Esophagus (tissue), 2 donors: ENCODE results near the gene TERT. TPM values are rescaled to one million over a fixed set of nuclear protein-coding genes. Genes with fewer than 3 reads are reported as not detected.

Experiments
- H3K27ac ChIP-seq, 2 donors: one replicate each; pipeline ENCODE4 v1.5.1; 2013; ENCODE audit warnings: low read depth in 2 of 2, mild to moderate bottlenecking in 2 of 2, inconsistent platforms in 1 of 2, low read length in 1 of 2, moderate library complexity in 1 of 2
- H3K27me3 ChIP-seq, 2 donors: one replicate each; pipeline ENCODE4 v1.6.1; 2013; ENCODE audit warnings: low read length in 2 of 2, control low read depth in 1 of 2, mild to moderate bottlenecking in 1 of 2; ENCODE audit not compliant: insufficient read depth in 2 of 2, control insufficient read depth in 1 of 2
- H3K36me3 ChIP-seq, 2 donors: one replicate each; pipeline ENCODE4 v1.6.1; 2013; ENCODE audit warnings: low read length in 1 of 2; ENCODE audit not compliant: control insufficient read depth in 2 of 2, insufficient read depth in 2 of 2
- H3K4me1 ChIP-seq, 2 donors: one replicate each; pipeline ENCODE4 v1.6.1; 2013; ENCODE audit warnings: low read length in 1 of 2; ENCODE audit not compliant: control insufficient read depth in 2 of 2, insufficient read depth in 2 of 2
- H3K4me3 ChIP-seq, 2 donors: one replicate each; pipeline ENCODE4 v1.5.1; 2013; ENCODE audit warnings: low read length in 2 of 2, mild to moderate bottlenecking in 2 of 2, low read depth in 1 of 2, moderate library complexity in 1 of 2
- H3K9me3 ChIP-seq, 2 donors: one replicate each; pipeline ENCODE4 v1.6.1; 2013; ENCODE audit warnings: mild to moderate bottlenecking in 2 of 2, low read depth in 1 of 2, low read length in 1 of 2, moderate library complexity in 1 of 2; ENCODE audit not compliant: control insufficient read depth in 2 of 2, insufficient read depth in 1 of 2
- WGBS, 2 donors: extraction: QIAGEN DNeasy Blood & Tissue Kit; methylation state at CpG; one replicate each; pipeline ENCODE4 v1.1.7; 2013; 5-methylcytosine and 5-hydroxymethylcytosine counted together
- polyA plus RNA-seq, 2 donors: library from polyadenylated mRNA; stranded (reverse); fragments of 200-250 nt; gene quantifications; one replicate each; pipeline ENCODE4 v1.2.3, GENCODE V29; 2013
- donor health status: healthy with polysubstance abuse.
- donor health status: Bipolar disorder and iron deficiency.

TERT gene
- polyA plus RNA-seq, 2 donors: 0.13 to 0.51 TPM

DNA sequence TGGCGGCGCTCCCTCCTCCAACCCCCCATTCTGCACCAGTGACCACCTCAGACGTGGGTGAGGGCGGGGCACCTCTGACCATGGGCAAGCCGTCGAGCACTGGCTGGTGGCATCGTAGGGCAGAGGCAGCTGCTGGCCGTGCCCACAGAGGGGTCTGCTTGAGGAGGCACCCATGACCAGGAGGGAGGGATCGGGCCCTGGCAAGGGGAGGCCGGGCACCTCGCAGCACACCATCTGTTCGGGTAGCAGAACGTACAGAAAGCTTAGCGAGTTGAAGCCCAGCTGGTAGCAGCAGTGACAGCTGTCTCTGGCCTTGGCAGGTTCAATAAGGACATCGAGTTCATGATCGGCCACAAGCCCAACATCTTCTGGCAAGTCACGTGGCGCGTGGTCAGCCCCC is 74.0 kb downstream of the TERT start:
- Histone ChIP-seq H3K9me3 (peaks cover 0 to 1% of the 10 kb centered on the region in 2 donors), H3K4me3 (no peak overlapping the region), H3K27me3 (no peaks in the 10 kb centered on the region), H3K4me1 (no peaks in the 10 kb centered on the region), H3K27ac (no peak overlapping the region), H3K36me3 (no peaks in the 10 kb centered on the region)
- 86 to 88% methylated on average over 16 to 19 of the region's 19 CpGs for WGBS, 2 donors

DNA sequence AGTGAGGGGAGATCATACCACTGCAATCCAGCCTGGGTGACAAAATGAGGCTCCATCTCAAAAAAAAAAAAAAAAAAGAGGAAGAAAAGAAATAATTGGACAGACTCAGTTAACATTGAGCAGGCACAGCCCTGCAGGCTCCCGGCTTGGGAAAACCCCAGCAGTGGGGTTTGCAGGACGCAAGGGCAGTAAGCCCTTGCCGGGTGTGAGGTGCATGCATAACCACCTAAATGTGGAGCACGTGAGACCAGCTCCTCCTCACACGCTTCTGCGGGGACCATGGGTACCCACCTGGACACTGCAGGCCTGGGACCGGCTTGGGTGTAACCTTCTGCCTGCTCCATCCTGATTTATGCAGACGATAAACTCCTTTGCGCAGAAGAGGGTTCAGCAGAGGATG is 74.5 kb downstream of the TERT start:
- no peak overlapping the region for H3K27ac ChIP-seq
- H3K27me3 ChIP-seq: no peaks in the 10 kb centered on the region
- WGBS, 2 donors: 85 to 89% methylated on average over 9 of the region's 9 CpGs
- no peaks in the 10 kb centered on the region for H3K36me3 ChIP-seq
- H3K4me1 ChIP-seq: no peaks in the 10 kb centered on the region
- H3K9me3 ChIP-seq: peaks cover 0 to 6% of the 10 kb centered on the region in 2 donors
- H3K4me3 ChIP-seq: no peak overlapping the region

GRCh38 chr5:1219768-1220100 is 75.1 kb downstream of the TERT start:
- 81 to 87% methylated on average over 11 of the region's 11 CpGs for WGBS, 2 donors
- Histone ChIP-seq H3K4me1 (no peaks in the 10 kb centered on the region), H3K27ac (no peak overlapping the region), H3K9me3 (peaks cover 0 to 8% of the 10 kb centered on the region in 2 donors), H3K4me3 (no peak overlapping the region), H3K27me3 (no peaks in the 10 kb centered on the region), H3K36me3 (no peaks in the 10 kb centered on the region)

- Histone ChIP-seq H3K36me3 (no peaks in the 10 kb centered on the region), H3K27ac (no peak overlapping the region), H3K9me3 (peaks cover 0 to 8% of the 10 kb centered on the region in 2 donors), H3K4me1 (no peaks in the 10 kb centered on the region), H3K27me3 (no peaks in the 10 kb centered on the region), H3K4me3 (no peak overlapping the region)
- WGBS, 2 donors: 78 to 84% methylated on average over 38 of the region's 38 CpGs
Measured at GRCh38 chr5:1219098-1219767, 75.6 kb downstream of the TERT start.

- Histone ChIP-seq H3K4me3 (no peak overlapping the region), H3K27me3 (no peaks in the 10 kb centered on the region), H3K9me3 (peaks cover 0 to 8% of the 10 kb centered on the region in 2 donors), H3K36me3 (no peaks in the 10 kb centered on the region), H3K4me1 (no peaks in the 10 kb centered on the region), H3K27ac (no peak overlapping the region)
- WGBS, 2 donors: 87 to 89% methylated on average over 38 of the region's 38 CpGs
Measured at GRCh38 chr5:1218351-1219080, 76.4 kb downstream of the TERT start.

GRCh38 chr5:1217596-1218206 is 77.2 kb downstream of the TERT start:
- Histone ChIP-seq H3K4me1 (no peaks in the 10 kb centered on the region), H3K27me3 (no peaks in the 10 kb centered on the region), H3K27ac (no peak overlapping the region), H3K4me3 (no peak overlapping the region), H3K36me3 (no peaks in the 10 kb centered on the region), H3K9me3 (peaks cover 0 to 10% of the 10 kb centered on the region in 2 donors)
- WGBS, 2 donors: 45 to 54% methylated on average over 24 of the region's 24 CpGs

DNA sequence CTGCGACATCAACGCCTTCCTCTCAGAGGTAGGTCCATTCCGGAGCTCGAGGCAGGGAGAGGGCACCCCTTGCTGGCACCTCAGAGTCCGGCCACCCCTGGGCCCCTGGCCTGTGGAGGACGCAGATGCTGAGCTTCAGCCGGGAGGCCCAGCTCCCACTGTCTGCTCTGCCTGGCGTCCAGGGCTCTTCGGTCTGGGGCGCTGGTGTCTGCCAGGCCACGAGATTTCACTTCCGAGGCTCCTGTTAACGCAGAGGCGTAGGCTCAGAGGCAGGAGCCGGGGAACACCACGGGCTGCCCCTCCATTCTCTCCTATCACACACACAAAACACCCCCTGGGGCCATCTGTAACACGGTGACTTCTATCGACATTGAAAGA is 78.0 kb downstream of the TERT start:
- Histone ChIP-seq H3K4me1 (no peaks in the 10 kb centered on the region), H3K27me3 (no peaks in the 10 kb centered on the region), H3K4me3 (no peak overlapping the region), H3K27ac (no peak overlapping the region), H3K9me3 (peaks cover 0 to 10% of the 10 kb centered on the region in 2 donors), H3K36me3 (no peaks in the 10 kb centered on the region)
- 87% methylated on average over 18 of the region's 18 CpGs for WGBS, 2 donors

DNA sequence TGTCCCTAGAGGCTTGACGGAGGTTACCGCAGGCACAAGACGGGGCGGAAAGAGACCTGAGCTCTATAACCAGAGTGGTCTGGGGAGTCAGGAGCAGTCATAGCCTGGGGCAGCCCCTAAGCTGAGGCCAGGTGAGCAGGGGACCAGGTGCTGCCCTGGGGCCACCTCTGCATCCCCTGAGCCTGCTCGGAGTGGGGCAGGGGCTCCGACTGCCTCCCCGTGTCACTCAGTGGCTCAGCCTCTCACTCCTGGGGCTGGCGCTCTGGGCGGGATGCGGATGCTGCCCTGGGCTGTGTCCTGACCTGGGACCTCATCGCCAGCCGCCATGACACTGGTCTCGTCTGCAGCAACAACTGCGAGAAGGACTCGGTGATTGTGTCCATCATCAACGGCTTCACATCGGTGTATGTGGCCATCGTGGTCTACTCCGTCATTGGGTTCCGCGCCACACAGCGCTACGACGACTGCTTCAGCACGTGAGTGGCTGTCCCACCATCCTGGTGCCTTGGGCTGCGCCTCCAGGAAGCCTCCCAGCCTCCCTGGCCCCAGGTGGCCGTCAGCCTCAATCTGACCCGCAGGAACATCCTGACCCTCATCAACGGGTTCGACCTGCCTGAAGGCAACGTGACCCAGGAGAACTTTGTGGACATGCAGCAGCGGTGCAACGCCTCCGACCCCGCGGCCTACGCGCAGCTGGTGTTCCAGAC is 78.5 kb downstream of the TERT start:
- Histone ChIP-seq H3K4me1 (no peaks in the 10 kb centered on the region), H3K9me3 (peaks cover 0 to 14% of the 10 kb centered on the region in 2 donors), H3K27ac (no peak overlapping the region), H3K36me3 (no peaks in the 10 kb centered on the region), H3K4me3 (no peak overlapping the region), H3K27me3 (no peaks in the 10 kb centered on the region)
- 94% methylated on average over 38 of the region's 38 CpGs for WGBS, 2 donors

- Histone ChIP-seq H3K36me3 (no peaks in the 10 kb centered on the region), H3K4me3 (no peak overlapping the region), H3K27ac (no peak overlapping the region), H3K4me1 (no peaks in the 10 kb centered on the region), H3K9me3 (peaks cover 0 to 14% of the 10 kb centered on the region in 2 donors), H3K27me3 (no peaks in the 10 kb centered on the region)
- 91 to 93% methylated on average over 23 of the region's 23 CpGs for WGBS, 2 donors
Measured at GRCh38 chr5:1215320-1216096, 79.4 kb downstream of the TERT start.
